Amygdala (tissue), 56 donors: ENCODE results near the gene KRTAP10-8.
"Not testable (repeated sequence)": the region's sequence is repeated elsewhere in the genome, so short reads cannot be mapped to it uniquely, and the experiment has no call there.

Source experiments
- DNase-seq, 56 donors: peaks; one replicate each; lab custom pipeline; 2025; lab: John Stamatoyannopoulos, UW

Gene KRTAP10-8

DNA sequence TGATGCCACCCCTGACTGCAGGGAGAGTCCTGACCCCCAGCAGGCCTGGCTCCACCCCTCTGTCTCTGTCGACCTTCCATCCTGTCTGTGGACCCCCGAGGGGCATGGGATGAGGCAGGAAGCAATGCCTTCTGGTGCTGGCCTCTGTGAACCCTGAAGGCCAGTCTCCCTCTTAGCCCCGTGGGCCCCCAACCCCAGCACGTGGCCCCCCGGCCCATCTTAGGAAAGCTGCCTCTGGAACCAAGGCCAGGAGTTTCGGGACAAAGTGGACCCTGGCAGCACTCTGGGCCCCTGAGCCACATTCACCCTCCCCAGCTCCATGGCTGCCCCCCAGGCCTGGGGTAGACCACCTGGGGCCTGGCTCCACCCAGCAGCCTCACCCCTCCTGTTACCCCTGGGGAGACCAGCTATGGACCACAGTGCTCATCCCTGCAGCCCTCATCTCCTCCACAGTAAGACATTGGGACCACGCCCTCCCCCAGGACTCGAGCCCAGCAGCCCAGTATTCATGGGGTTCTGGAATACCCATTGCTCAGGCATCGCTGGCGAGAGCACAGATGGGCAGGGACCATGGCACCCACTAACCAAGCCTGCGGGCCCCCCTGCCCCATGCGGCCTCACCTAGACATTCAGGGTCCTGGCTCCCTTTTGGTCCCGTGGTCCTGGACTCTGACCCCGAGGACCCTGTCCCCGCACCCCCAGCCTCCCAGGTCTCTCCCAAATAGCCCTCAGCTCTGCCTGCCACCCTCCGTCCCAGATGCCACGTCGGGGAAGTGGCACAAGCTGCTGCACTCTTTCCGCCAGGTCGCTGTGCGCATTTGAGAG lies 26.8 kb downstream of the KRTAP10-8 start:
- not testable (repeated sequence) for DNase-seq

GRCh38 chr21:44639331-44639655 lies 27.4 kb downstream of the KRTAP10-8 start:
- DNase-seq = no peak

GRCh38 chr21:44640761-44641160 lies 28.9 kb downstream of the KRTAP10-8 start:
- DNase-seq = no peak

GRCh38 chr21:44643741-44644310 lies 31.9 kb downstream of the KRTAP10-8 start:
- DNase-seq = no peak

DNA sequence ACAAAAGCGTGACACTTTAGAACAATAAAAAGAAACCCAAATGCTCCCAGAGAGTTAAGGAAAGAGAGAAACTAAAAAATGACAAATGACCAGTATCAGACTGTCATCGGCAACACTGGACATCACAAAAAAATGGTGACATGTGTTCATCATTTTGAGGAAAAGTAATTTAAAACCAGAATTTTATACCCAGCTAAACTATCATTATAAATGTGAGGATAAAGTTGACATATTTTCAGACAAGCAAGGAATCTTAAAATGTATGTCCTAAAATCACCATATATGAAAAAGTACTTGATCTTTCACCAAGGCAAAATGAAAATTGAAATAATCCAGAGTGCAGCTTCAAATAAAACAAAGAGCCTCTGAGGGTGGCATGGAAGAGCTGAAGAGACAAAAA lies 33.0 kb downstream of the KRTAP10-8 start:
- no peak for DNase-seq

- DNase-seq = not testable (repeated sequence)
Observed at GRCh38 chr21:44646366-44647221, 34.7 kb downstream of the KRTAP10-8 start, which contains the start of gene KRTAP10-11. Gene KRTAP10-11, plus strand, starts transcription at chr21:44646414. Its CDS starts 45 bp downstream, at chr21:44646459.

- no peak for DNase-seq
Observed at GRCh38 chr21:44647222-44647552, 35.3 kb downstream of the KRTAP10-8 start.

DNA sequence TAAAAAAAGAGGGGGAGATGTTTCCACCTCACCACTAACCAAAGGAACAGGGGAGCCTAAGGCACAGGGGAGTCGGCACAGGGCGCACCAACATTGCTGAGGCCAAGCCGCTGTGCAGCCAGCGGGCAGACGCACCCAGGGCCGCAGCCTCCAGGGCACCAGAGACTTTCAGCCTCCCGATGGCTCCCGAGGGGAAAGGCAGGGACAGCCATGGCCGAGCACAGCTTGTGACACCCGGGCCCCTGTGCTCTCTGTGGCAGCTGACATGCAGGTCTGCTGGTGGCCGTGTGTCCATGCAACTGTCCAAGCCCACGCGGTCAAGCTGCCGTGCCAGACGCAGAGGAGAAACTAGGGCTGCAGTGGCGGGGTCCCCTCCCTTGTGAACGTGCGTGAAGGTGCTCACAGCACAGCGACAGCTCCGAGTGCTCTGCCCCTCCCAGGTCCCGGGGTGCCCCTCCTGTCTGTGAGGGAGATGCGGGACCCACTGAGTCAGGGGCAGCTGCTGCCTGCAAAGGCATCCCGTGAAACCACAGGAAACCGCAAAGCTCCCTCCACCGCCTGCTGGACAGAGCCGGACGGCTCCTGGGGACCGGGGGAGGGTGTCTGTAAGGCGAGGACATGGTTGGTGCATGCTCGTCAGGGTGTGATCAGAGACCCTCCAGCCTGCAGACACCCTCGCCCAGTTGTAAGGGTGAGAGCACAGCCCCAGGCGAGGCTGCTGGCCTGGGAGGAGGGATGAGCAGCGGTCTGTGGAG lies 36.9 kb downstream of the KRTAP10-8 start:
- DNase-seq = no peak

DNA sequence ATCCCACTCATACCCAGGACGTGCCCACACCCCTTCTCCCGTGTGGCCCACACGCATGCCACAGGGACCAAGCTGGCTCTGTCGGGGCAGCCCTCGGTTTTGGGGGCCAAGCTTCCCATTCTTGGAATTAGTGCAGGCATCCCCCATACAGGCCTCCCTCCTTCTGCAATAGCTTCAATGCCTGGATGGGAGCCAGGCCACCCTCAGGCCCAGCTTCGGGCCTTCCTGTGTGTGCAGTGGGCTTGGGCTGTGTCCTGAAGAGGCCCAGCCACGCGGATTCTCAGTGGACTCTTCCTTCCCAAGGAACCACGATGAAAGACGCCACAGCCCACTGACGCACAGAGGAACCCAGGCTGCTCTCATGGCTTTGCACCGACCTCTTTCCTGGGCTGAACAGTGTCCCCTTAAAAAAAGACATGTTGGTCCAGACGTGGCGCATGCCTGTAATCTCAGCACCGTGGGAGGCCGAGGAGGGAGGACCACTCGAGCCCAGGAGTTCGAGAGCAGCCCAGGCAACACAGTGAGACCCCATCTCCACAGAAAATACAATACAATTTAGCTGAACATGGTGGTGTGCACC lies 37.7 kb downstream of the KRTAP10-8 start:
- no peak for DNase-seq

DNA sequence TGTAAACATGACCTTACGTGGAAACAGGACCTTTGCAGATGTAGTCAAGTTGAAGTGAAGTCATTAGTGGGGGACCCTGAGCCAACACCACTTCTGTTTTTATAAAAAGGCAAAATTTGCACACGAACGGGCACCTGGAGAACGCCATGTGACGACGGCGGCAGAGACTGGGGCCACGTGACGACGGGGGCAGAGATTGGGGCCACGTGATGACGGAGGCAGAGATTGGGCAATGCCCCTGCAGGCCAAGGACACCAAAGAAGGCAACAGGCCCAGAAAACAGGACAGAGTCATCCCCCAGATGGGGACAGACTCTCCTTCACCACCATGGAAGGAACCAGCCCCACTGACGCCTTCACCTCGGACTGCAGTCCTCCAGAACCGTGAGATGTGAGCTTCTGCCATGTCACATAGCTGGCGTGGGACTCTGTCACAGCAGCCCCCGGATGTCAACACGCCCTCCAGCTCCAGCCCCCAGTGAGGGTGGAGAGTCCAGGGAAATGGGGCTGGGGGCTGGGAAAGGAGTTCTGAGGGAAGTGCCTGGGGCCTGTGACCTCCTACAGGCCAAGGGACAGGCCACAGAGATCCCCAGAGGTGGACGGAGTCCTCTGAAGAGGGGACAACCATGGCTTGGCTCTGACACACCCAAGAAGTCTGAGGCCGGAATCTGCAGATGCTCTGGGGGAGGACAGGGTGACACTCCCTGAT lies 38.5 kb downstream of the KRTAP10-8 start:
- no peak for DNase-seq

DNA sequence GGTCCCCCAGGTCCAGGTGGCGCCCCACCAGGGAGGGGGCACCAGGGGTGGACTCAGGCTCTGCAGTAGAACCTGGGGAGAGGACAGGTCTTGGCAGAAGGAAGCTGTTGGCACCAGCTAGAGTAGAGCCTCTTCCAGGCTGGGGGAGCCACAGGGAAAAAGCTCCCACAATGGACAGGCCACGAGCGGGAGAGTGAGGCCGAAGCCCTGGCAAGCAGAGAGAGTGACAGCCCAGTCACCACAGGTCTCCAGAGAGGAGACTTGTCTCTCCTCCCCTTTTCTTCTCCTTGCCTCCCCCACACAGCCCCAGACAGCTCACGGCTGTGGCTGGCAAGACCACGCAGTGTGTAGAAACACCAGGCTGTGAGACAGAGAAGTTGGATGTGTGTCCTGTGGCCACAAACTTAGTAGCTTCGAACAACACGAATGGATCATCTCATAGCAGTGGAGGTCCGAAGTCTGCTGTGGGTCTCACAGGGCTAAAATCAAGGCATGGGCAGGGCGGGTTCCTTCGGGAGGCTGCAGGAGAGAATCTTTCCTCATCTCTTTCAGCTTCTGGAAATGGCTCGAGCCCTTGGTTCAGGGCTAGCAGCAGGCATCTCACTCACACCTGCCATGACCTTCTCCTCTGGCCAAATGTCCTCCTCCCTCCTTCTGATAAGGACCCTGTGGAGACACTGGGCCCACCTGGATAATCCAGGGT lies 39.2 kb downstream of the KRTAP10-8 start:
- DNase-seq = no peak

DNA sequence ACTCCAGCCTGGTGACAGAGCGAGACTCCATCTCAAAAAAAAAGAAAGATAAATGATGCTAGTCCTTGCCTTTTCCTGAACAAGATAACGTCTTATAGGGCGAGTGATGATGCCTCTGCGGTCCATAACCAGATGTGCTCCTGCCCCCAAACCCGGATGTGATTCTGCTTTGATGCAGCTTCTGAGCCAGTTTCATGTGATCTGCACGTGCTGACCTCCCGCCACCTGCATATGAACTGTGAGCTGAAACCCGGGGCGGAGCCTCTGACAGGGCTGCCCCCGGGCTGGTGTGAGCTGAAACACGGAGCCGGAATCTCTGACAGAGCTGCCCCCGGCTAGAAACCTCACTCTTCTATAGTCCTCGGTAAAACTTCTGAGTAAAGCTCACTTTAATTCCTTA lies 41.2 kb downstream of the KRTAP10-8 start:
- DNase-seq = no peak

GRCh38 chr21:44653656-44654575 lies 42.0 kb downstream of the KRTAP10-8 start:
- DNase-seq = no peak

DNA sequence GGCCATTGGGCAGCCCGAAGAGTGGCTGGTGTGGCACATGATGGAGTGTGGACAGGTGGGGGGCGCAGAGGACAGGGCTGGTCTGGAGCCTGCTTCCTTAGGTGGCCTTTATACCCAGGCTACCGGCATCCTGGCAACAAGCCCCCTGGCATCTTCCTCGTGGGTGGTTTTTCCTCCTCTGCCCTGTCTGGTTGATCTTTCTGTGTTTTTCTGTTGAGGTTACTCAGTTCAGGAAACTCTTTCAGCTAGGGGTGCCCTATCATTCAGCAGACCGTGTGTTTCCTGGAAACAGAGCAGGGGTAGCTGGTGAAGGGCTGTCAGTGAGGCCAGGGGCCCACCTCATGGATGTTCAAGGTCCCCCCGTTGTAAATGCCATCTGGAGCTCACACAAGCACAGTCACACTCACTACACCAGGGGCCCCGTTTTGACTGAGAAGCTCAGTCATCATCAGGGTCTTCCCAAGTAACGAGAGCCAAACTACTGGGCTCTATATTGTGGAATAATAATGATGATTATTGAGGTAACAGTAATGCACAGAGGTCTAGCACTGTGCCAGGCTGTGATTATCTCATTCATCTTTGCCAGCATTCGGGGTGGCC lies 42.8 kb downstream of the KRTAP10-8 start, which contains the start of gene KRTAP12-4:
Gene KRTAP12-4, minus strand, starts transcription at position 84 of the 600 bp plus-strand sequence. Its CDS starts 45 bp downstream, at position 39.
- DNase-seq = no peak

- DNase-seq = no peak
Observed at GRCh38 chr21:44656868-44657267, 45.0 kb downstream of the KRTAP10-8 start.

DNA sequence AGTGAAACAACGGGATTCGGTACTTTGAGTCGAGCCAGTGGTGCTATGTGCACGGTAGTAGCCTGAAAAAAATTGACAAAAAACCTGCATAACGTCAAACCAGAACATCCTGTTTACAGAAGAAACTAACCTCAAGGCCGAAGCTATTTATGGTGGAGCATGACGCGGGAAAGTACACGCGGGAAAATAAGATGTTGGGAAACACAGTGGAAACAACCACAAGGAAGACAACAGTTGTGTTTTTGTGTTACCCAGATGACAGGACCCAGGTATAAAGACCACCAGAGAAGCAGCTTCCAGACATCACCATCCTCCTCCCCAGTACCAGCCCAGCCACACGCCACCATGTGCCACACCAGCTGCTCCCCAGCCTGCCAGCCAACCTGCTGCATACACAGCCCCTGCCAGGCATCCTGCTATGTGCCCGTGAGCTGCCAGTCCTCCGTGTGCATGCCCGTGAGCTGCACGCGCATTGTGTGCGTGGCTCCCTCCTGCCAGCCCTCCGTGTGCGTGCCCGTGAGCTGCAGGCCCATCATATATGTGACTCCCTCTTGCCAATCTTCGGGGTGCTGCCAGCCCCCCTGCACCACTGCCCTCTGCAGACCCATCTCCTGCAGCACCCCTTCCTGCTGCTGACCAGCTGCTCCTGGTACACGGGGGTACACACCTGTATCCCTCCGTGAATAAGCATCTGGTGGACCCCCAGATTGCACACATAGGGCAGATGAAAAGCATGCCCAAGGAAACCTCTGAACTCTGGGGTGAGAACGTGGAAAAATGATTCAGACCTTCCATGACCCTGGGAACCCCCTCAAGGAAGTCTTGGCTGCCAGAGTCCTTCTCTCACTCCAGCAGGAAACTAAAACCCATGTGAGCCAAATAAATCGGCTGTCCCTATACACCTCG lies 46.0 kb downstream of the KRTAP10-8 start, which contains the start of gene KRTAP12-3:
Gene KRTAP12-3, plus strand, starts transcription at position 298 of the 906 bp plus-strand sequence. Its CDS starts 48 bp downstream, at position 346.
- no peak for DNase-seq
